Tibial artery (tissue), 4 donors: Measurements from ENCODE around the gene CDH4.

Source experiments
- DNase-seq, 2 donors: peaks; one replicate each; pipeline ENCODE4 v3.0.0-alpha.2; 2019
- H3K27ac ChIP-seq, 2 donors: fragments of 200-600 bp; sonication (generic) in 1 of 2; 1 replicate in 1 of 2; 2 replicates in 1 of 2; pipeline ENCODE4 v1.5.1; 2018 to 2019; ENCODE audit warnings: mild to moderate bottlenecking in 1 of 2
- H3K27me3 ChIP-seq, 2 donors: fragments of 200-600 bp; sonication (generic) in 1 of 2; one replicate each; pipeline versions ENCODE4 v1.5.1 to v1.6.0; 2016 to 2019
- H3K36me3 ChIP-seq, 3 donors: fragments of 200-600 bp; sonication (generic) in 2 of 3; one replicate each; pipeline ENCODE4 v1.5.1; 2016 to 2019; ENCODE audit warnings: mild to moderate bottlenecking in 2 of 3
- H3K4me1 ChIP-seq, 4 donors: fragments of 200-600 bp; sonication (generic) in 2 of 4; 1 replicate in 3 of 4; 2 replicates in 1 of 4; pipeline ENCODE4 v1.5.1; 2016 to 2019
- H3K4me3 ChIP-seq, 2 donors: fragments of 200-600 bp; sonication (generic) in 1 of 2; 1 replicate in 1 of 2; 2 replicates in 1 of 2; pipeline ENCODE4 v1.5.1; 2018 to 2019; ENCODE audit warnings: mild to moderate bottlenecking in 2 of 2
- H3K9me3 ChIP-seq, 3 donors: fragments of 200-600 bp; sonication (generic) in 1 of 3; one replicate each; pipeline ENCODE4 v1.5.1; 2016 to 2019
- intact Hi-C: fragments of 100-400 bp; cut with DNase I; formaldehyde crosslinking; loops from one replicate; pipeline ENCODE4 v1.15.0; 2023; ENCODE audit warnings: low total_unique reads
- TF ChIP-seq, protein P1 (sequence below), 2 experiments: fragments of 200-600 bp in 1 of 2; fragments of 450-650 bp in 1 of 2; IDR thresholded peaks; one replicate each; pipeline ENCODE4 v1.5.1; 2017 to 2019; ENCODE audit warnings: antibody characterized with exemption in 2 of 2, mild to moderate bottlenecking in 1 of 2, moderate library complexity in 1 of 2

The CDH4 gene

DNA sequence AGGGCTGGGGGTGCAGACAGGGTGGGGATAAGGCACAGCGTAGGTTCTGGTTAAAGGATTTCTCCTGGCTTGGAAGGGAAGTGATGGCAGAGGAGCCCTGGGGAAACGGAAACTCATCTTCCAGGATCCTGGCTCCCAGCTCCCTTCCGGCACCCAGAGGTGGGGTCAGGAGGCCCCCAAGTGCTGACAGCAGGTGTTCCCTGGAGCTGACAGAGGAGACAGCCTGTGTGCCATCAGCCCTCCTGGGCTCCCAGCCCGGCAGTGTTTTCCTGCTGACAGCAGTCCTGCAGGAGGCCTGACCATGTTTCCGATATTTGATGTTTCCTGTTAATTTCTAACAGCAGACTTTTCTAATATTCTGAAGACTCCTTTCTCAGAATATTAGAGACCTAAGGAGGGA is 536.3 kb downstream of the CDH4 start:
- no peak overlapping the region for H3K4me3 ChIP-seq
- no peaks in the 10 kb centered on the region for H3K4me1 ChIP-seq
- no peaks in the 10 kb centered on the region for H3K36me3 ChIP-seq
- DNase-seq: no peak
- intact Hi-C loops: no loop called here
- TF ChIP-seq, protein P1, sequence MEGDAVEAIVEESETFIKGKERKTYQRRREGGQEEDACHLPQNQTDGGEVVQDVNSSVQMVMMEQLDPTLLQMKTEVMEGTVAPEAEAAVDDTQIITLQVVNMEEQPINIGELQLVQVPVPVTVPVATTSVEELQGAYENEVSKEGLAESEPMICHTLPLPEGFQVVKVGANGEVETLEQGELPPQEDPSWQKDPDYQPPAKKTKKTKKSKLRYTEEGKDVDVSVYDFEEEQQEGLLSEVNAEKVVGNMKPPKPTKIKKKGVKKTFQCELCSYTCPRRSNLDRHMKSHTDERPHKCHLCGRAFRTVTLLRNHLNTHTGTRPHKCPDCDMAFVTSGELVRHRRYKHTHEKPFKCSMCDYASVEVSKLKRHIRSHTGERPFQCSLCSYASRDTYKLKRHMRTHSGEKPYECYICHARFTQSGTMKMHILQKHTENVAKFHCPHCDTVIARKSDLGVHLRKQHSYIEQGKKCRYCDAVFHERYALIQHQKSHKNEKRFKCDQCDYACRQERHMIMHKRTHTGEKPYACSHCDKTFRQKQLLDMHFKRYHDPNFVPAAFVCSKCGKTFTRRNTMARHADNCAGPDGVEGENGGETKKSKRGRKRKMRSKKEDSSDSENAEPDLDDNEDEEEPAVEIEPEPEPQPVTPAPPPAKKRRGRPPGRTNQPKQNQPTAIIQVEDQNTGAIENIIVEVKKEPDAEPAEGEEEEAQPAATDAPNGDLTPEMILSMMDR (IDR thresholded peaks at IDR 0.05): no peak
- peaks cover 0 to 8% of the 10 kb centered on the region in 2 donors for H3K27me3 ChIP-seq
- no peak overlapping the region for H3K27ac ChIP-seq
- H3K9me3 ChIP-seq: no peaks in the 10 kb centered on the region

GRCh38 chr20:61789329-61789728 is 537.3 kb downstream of the CDH4 start:
- intact Hi-C loops: no loop called here
- Histone ChIP-seq H3K9me3 (no peaks in the 10 kb centered on the region), H3K4me1 (no peaks in the 10 kb centered on the region), H3K27ac (no peak overlapping the region), H3K36me3 (no peaks in the 10 kb centered on the region), H3K27me3 (peaks cover 0 to 8% of the 10 kb centered on the region in 2 donors), H3K4me3 (no peak overlapping the region)
- TF ChIP-seq, protein P1 (IDR thresholded peaks at IDR 0.05): no peak
- DNase-seq: no peak

- intact Hi-C loops: no loop called here
- no peaks in the 10 kb centered on the region for H3K4me1 ChIP-seq
- no peak for DNase-seq
Measured at GRCh38 chr20:61790116-61790827, 538.2 kb downstream of the CDH4 start.

GRCh38 chr20:61791995-61792394 is 539.9 kb downstream of the CDH4 start:
- Histone ChIP-seq H3K36me3 (no peaks in the 10 kb centered on the region), H3K4me3 (no peak overlapping the region), H3K27ac (no peak overlapping the region), H3K9me3 (no peaks in the 10 kb centered on the region), H3K27me3 (peaks cover 0 to 20% of the 10 kb centered on the region in 2 donors), H3K4me1 (no peaks in the 10 kb centered on the region)
- intact Hi-C loops: no loop called here
- TF ChIP-seq, protein P1 (IDR thresholded peaks at IDR 0.05): no peak
- no peak for DNase-seq

More at GRCh38 chr20:61790116-61790827, 538.2 kb downstream of the CDH4 start:
- Histone ChIP-seq H3K4me3 (no peak overlapping the region), H3K36me3 (no peaks in the 10 kb centered on the region), H3K27me3 (peaks cover 0 to 8% of the 10 kb centered on the region in 2 donors), H3K9me3 (no peaks in the 10 kb centered on the region), H3K27ac (no peak overlapping the region)
- TF ChIP-seq, protein P1 (IDR thresholded peaks at IDR 0.05): no peak

DNA sequence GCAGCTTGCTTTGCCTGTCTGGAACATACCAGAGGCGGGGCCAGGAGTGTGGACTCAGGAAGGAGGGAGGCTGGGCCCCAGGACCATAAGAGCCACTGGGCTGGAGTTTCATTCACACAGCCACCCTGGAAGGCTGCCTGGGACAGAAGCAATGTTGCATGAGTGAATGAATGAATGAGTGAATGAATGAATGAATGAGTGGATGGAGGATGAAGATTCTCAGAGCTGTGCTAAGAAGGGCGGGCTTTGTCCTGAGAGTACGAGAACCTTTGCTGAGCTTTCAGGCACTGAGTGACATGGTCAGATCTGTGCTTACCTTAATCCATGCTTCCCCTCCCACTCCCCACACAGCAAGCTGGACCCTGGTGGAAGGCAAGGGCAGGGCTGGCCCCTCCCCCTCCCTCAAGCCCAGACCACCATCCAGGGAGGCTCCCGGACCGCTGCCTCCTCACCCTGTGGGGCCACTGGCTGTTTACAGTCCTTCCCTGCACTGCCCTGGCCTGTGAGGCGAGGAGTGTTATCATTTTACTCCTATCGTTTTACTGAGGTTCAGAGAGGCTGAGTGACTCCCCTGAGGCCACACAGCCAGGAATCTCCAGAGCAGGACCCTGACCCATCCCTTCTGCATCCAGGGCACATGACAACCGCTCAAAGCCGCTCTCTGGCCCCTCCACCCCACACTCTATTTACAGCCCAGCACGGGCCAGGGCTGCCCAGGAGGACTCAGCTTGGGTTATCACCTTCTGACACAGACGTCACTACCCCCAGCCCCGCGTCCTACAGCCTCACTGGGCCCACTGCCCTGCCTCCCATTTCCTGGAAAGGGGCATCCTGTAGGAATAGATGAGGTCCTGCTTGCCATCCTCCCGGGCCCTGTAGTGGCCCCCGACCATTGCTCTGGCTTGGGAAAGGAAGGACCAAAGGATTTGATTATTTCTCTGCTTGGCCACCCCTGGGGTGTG is 543.9 kb downstream of the CDH4 start:
- no peak overlapping the region for H3K27ac ChIP-seq
- H3K4me1 ChIP-seq: no peaks in the 10 kb centered on the region
- intact Hi-C loops: no loop called here
- no peak overlapping the region for H3K4me3 ChIP-seq
- H3K27me3 ChIP-seq: peaks cover 0 to 51% of the 10 kb centered on the region in 2 donors
- no peak for DNase-seq
- TF ChIP-seq, protein P1 (IDR thresholded peaks at IDR 0.05): no peak
- H3K9me3 ChIP-seq: no peaks in the 10 kb centered on the region
- no peaks in the 10 kb centered on the region for H3K36me3 ChIP-seq
